ENCODE results near the gene FLYWCH2. TPM values are rescaled to one million over a fixed set of nuclear protein-coding genes. Genes with fewer than 3 reads are reported as not detected.
A peak's percentile ranks its signal among the peaks of the same experiment; 100 is the strongest.

Gene FLYWCH2
- total and polyA plus RNA-seq, 2 of the 8 experiments (the other 6 are each of a cell fraction or from before 2014, with no cell fraction given) = 16.4 to 30.7 TPM

DNA sequence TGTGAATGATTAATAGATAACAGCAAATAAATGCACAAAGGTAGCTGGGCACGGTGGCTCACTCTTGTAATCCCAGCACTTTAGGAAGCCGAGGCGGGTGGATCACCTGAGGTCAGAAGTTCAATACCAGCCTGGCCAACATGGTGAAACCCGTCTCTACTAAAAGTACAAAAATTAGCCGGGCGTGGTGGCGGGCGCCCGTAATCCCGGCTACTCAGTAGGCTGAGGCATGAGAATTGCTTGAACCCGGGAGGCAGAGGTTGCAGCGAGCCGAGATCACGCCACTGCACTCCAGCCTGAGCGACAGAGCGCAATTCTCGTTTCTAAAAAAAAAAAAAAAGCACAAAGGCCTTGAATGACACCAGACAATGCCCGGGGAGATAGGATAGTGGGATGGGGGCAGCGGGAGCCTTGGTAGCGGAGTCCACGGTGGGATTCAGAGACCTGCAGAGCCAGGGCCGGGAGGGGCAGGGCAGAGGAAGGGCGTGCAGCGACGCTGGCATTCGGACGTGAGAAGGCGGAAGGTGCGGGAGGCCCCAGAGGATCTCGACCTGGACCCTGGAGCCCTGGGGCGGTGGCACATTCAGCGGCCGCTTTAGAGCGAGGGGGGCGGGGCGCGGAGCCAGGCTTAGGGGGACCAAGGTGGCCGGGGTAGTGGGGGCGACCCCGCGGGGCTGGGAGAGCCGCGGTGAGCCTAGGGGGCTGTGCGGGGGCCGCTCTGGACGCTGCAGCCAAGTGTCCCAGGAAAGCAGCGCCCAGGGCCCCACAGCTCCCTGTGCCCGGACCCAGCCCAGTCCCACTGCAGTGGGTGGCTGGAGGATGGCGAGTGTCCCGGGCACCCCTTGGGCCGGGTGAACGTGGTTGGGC, 999 bp upstream of the FLYWCH2 start:
- no peak overlapping the region for H2BK20ac ChIP-seq (ENCODE audit: low read length)
- TF ChIP-seq BACH1 (IDR thresholded peaks at IDR 0.05; ENCODE audit: low read length) = peak; percentile 66
- TF ChIP-seq CTBP2 (IDR thresholded peaks at IDR 0.05; ENCODE audit: borderline replicate concordance, insufficient read depth, insufficient read length, low read length) = no peak
- TF ChIP-seq RBBP5 (IDR thresholded peaks at IDR 0.05; ENCODE audit: borderline replicate concordance, low read depth, low read length) = 0 out of 2 replicates have a peak, but pooled peaks have one; percentile 37
- TF ChIP-seq EZH2 (IDR thresholded peaks at IDR 0.05; ENCODE audit: low read depth, low read length, severe bottlenecking) = no peak
- no peak for TF ChIP-seq RFX5 (IDR thresholded peaks at IDR 0.05; ENCODE audit: borderline replicate concordance, low read depth, low read length)
- TF ChIP-seq ATF3 (IDR thresholded peaks at IDR 0.05; ENCODE audit: insufficient read depth, low read depth, low read length) = no peak
- 0 out of 4 replicates have a peak, but pooled peaks of 1 of the 2 experiments have one; percentile 33 for TF ChIP-seq SIN3A (conservative IDR thresholded peaks at IDR 0.05 in 1 of 2, IDR thresholded peaks at IDR 0.05 in 1 of 2; ENCODE audit: low read depth in 1 of 2, low read length in 2 of 2)
- TF ChIP-seq HDAC2 (IDR thresholded peaks at IDR 0.05; ENCODE audit: borderline replicate concordance in 1 of 2, low read depth in 2 of 2, low read length in 2 of 2) = 0 out of 4 replicates have a peak, but pooled peaks of 1 of the 2 experiments have one; percentile 32
- TF ChIP-seq SIX5 (IDR thresholded peaks at IDR 0.05; ENCODE audit: low read depth, low read length) = no peak

More for the DNA sequence above, 999 bp upstream of the FLYWCH2 start:
- Histone ChIP-seq H3K9me3 (ENCODE audit: insufficient read depth in 2 of 2, low read depth in 1 of 2, low read length in 1 of 2) (no peaks in the 10 kb centered on the region), H3K23ac (ENCODE audit: insufficient read length) (no peak overlapping the region), H3K18ac (ENCODE audit: extremely low read depth, low read length) (no peak overlapping the region; the same call in 1 of the 2 replicates), H4K20me1 (replicated peaks in 1 of 2; ENCODE audit: control insufficient read depth in 1 of 2, insufficient read depth in 2 of 2, low read length in 2 of 2) (no peaks in the 10 kb centered on the region), H3K4me2 (ENCODE audit: insufficient read depth in 1 of 2, low read depth in 2 of 2, low read length in 2 of 2) (peak overlapping the region; percentile 83 to 90), H3K23me2 (ENCODE audit: low read depth, low read length) (peaks cover 13% of the 10 kb centered on the region), H2BK12ac (ENCODE audit: low read depth, low read length) (no peak overlapping the region), H2BK15ac (ENCODE audit: low read length) (no peak overlapping the region), H4K5ac (ENCODE audit: insufficient read length, low read depth, low read length) (no peak overlapping the region), H3K36me3 (ENCODE audit: control insufficient read depth in 2 of 4, insufficient read depth in 4 of 4, low read length in 3 of 4) (no peaks in the 10 kb centered on the region), H4K8ac (ENCODE audit: extremely low read depth, insufficient read depth, low read length) (no peak overlapping the region), H3K56ac (replicated peaks; ENCODE audit: insufficient read length, low read depth, low read length) (no peak overlapping the region), H4K91ac (replicated peaks; ENCODE audit: insufficient read length, low read length) (no peak overlapping the region), H3K14ac (ENCODE audit: insufficient read length) (no peak overlapping the region), H3K27ac (ENCODE audit: low read depth, low read length) (no peak overlapping the region), H3K27me3 (replicated peaks in 1 of 4; ENCODE audit: control insufficient read depth in 3 of 4, extremely low read depth in 1 of 4, insufficient read depth in 3 of 4, low read length in 3 of 4) (no peaks in the 10 kb centered on the region; a peak in 1 of 7 replicates), H3K9ac (replicated peaks in 1 of 4; ENCODE audit: extremely low read depth in 1 of 4, low read depth in 3 of 4, low read length in 3 of 4) (peak overlapping the region in 1 of 4 experiments; percentile 8; a peak in 1 of 7 replicates), H3K79me1 (ENCODE audit: low read depth, low read length) (no peaks in the 10 kb centered on the region), H2BK5ac (ENCODE audit: low read depth, low read length) (no peak overlapping the region), H3K79me2 (ENCODE audit: control insufficient read depth in 1 of 2, insufficient read depth in 2 of 2, low read length in 2 of 2) (no peaks in the 10 kb centered on the region), H2AK5ac (ENCODE audit: low read depth, low read length) (no peak overlapping the region), H3K4ac (replicated peaks; ENCODE audit: insufficient read length, low read depth, low read length) (no peak overlapping the region), H2BK120ac (replicated peaks; ENCODE audit: low read depth, low read length) (no peak overlapping the region), H3K4me1 (replicated peaks in 1 of 4; ENCODE audit: control insufficient read depth in 3 of 4, insufficient read depth in 4 of 4, low read length in 3 of 4) (peaks cover 0 to 1% (median 0%) of the 10 kb centered on the region in 4 experiments; a peak in 3 of 7 replicates), H3K4me3 (ENCODE audit: extremely low read depth in 1 of 4, insufficient read depth in 2 of 4, low read depth in 3 of 4, low read length in 4 of 4) (peak overlapping the region; percentile 81 to 89 (median 84)), H2AFZ (ENCODE audit: low read length) (no peak overlapping the region)
- WGBS, 2 experiments (ENCODE audit: extremely low coverage in 1 of 2, insufficient coverage in 1 of 2, insufficient read length in 1 of 2, insufficient replicate concordance in 2 of 2, low coverage in 1 of 2, low lambda C conversion rate in 2 of 2, missing lambda C conversion rate in 1 of 2) = 25% methylated on average over 35 of the region's 52 CpGs; no CpG with 5 or more reads in 1 of the 2 experiments
- ChIA-PET CTCF (ENCODE audit: partially characterized antibody) (interaction anchor here (0.7 to 3.1 kb wide), 13 partner anchors 9 to 79 kb away, joined by 3 to 10 read pairs (median 4); partner anchors contain the start of gene FLYWCH1), POLR2A (ENCODE audit: partially characterized antibody) (interaction anchor here (0.7 to 3.1 kb wide), 10 partner anchors 7 to 104 kb away, joined by 3 to 11 read pairs (median 4); partner anchors contain the start of gene PRSS22)
- FAIRE-seq (no peak), DNase-seq (ENCODE audit: low read depth in 1 of 2, low spot score in 2 of 2) (no peak)
